HepG2 (cell line): Measurements from ENCODE around the gene SVOP. TPM values are rescaled to one million over a fixed set of nuclear protein-coding genes. Genes with fewer than 3 reads are reported as not detected.

Source experiments
- ATAC-seq: fragments of 200-7000 bp; cut with Tn5 transposase; 3 replicates; pipeline ENCODE4 v1.9.1; 2020; ENCODE audit warnings: mild to moderate bottlenecking, moderate library complexity
- BruUV-seq: library from RNA; stranded (reverse); fragments of 400-500 nt; replicated peaks from 2 replicates; lab custom pipeline; 2021; lab: Mats Ljungman, UMichigan
- CTCF ChIA-PET: fragments of 300-600 bp; formaldehyde crosslinking; extraction: SDS; loops from one replicate; lab custom pipeline; 2021; ENCODE audit warnings: low total read pairs, inconsistent platforms, low intra/inter-chr PET ratio; lab: Yijun Ruan, JAX
- POLR2A ChIA-PET: fragments of 350-600 bp; sonication (Branson Sonifier 250); formaldehyde crosslinking; loops from one replicate; lab custom pipeline; 2020; ENCODE audit warnings: antibody characterized with exemption, inconsistent platforms; lab: Yijun Ruan, JAX
- DNase-seq: peaks from one replicate; pipeline ENCODE4 v3.0.0-alpha.2; 2015; ENCODE audit warnings: low spot score
- FAIRE-seq: peaks from 3 replicates; lab custom pipeline; 2011; peaks lifted over from hg19 to GRCh38; lab: Jason Lieb, UNC
- H2AFZ ChIP-seq: one replicate; pipeline ENCODE4 v1.6.1; 2011; ENCODE audit warnings: low read length, inconsistent platforms
- H3K27ac ChIP-seq: fragments of 300-600 bp; 3 replicates; pipeline ENCODE4 v1.8.0; 2011; ENCODE audit warnings: mixed run types, mild to moderate bottlenecking, mixed read lengths, low read length, inconsistent platforms; ENCODE audit not compliant: insufficient read depth; ENCODE audit errors: extremely low read length
- H3K27me3 ChIP-seq, 2 experiments: fragments of 200-600 bp in 1 of 2; 2 replicates in 1 of 2; 3 replicates in 1 of 2; pipeline versions ENCODE4 v1.6.0 to v1.8.0; 2011; ENCODE audit warnings: low read length in 2 of 2, mild to moderate bottlenecking in 2 of 2, moderate library complexity in 2 of 2, inconsistent platforms in 1 of 2; ENCODE audit not compliant: insufficient read depth in 2 of 2, control insufficient read depth in 1 of 2
- H3K36me3 ChIP-seq, 2 experiments: fragments of 200-600 bp in 1 of 2; replicated peaks in 1 of 2; 2 replicates in 1 of 2; 3 replicates in 1 of 2; pipeline versions ENCODE4 v1.5.1 to v1.8.0; 2011; ENCODE audit warnings: low read length in 2 of 2, inconsistent platforms in 1 of 2; ENCODE audit not compliant: insufficient read depth in 2 of 2, control insufficient read depth in 1 of 2
- H3K4me1 ChIP-seq: 2 replicates; pipeline ENCODE4 v1.5.1; 2012; ENCODE audit warnings: low read length, inconsistent platforms; ENCODE audit not compliant: insufficient read depth
- H3K4me2 ChIP-seq: 2 replicates; pipeline ENCODE4 v1.6.0; 2011; ENCODE audit warnings: low read depth, low read length, inconsistent platforms
- H3K4me3 ChIP-seq, 3 experiments: fragments of 200-600 bp in 1 of 3; sonication (generic), shearing (Covaris generic) in 1 of 3; replicated peaks in 1 of 3; 2 replicates each; pipeline ENCODE4 v1.5.1; 2011 to 2016; ENCODE audit warnings: low read length in 3 of 3, inconsistent platforms in 2 of 3, low read depth in 2 of 3, mild to moderate bottlenecking in 2 of 3, control low read depth in 1 of 3, mixed read lengths in 1 of 3; ENCODE audit not compliant: insufficient read depth in 1 of 3
- H3K79me2 ChIP-seq: one replicate; pipeline ENCODE4 v1.6.1; 2011; ENCODE audit warnings: low read length, inconsistent platforms; ENCODE audit not compliant: insufficient read depth
- H3K9ac ChIP-seq: 2 replicates; pipeline ENCODE4 v1.6.0; 2011; ENCODE audit warnings: mild to moderate bottlenecking, low read depth, low read length, inconsistent platforms; ENCODE audit not compliant: insufficient read depth
- H3K9me3 ChIP-seq: 2 replicates; pipeline ENCODE4 v1.5.1; 2012; ENCODE audit warnings: mild to moderate bottlenecking, low read length
- H4K20me1 ChIP-seq: 2 replicates; pipeline ENCODE4 v1.6.0; 2011; ENCODE audit warnings: inconsistent platforms, mild to moderate bottlenecking, low read length, moderate library complexity; ENCODE audit not compliant: insufficient read depth
- ARNTL ChIP-seq: sonication (generic); formaldehyde crosslinking; IDR thresholded peaks from 2 replicates; pipeline ENCODE4 v1.4.0; 2020; ENCODE audit warnings: mild to moderate bottlenecking, missing genetic modification reagents
- BRCA1 ChIP-seq: sonication (generic); formaldehyde crosslinking; IDR thresholded peaks from 2 replicates; pipeline ENCODE4 v1.4.0; 2020; ENCODE audit warnings: missing genetic modification reagents
- DR1 ChIP-seq: sonication (generic); formaldehyde crosslinking; IDR thresholded peaks from 2 replicates; pipeline ENCODE4 v1.8.0; 2021; ENCODE audit warnings: mild to moderate bottlenecking, missing genetic modification reagents, inconsistent platforms
- FOXM1 ChIP-seq: sonication (generic); formaldehyde crosslinking; IDR thresholded peaks from 2 replicates; pipeline ENCODE4 v1.5.0; 2020; ENCODE audit warnings: missing genetic modification reagents
- IKZF1 ChIP-seq: fragments of 450-650 bp; IDR thresholded peaks from 2 replicates; pipeline ENCODE4 v1.7.1; 2016
- IRF9 ChIP-seq: sonication (generic); formaldehyde crosslinking; IDR thresholded peaks from 2 replicates; pipeline ENCODE4 v1.8.0; 2022; ENCODE audit warnings: missing genetic modification reagents, mild to moderate bottlenecking, borderline replicate concordance
- KDM3A ChIP-seq: IDR thresholded peaks from 2 replicates; pipeline ENCODE4 v1.6.1; 2018; ENCODE audit warnings: low read depth, missing compliant biosample characterization
- MIER2 ChIP-seq: IDR thresholded peaks from 2 replicates; pipeline ENCODE4 v1.6.1; 2016; ENCODE audit warnings: missing biosample characterization, missing genetic modification reagents
- MXD1 ChIP-seq: sonication (generic); formaldehyde crosslinking; IDR thresholded peaks from 2 replicates; pipeline ENCODE4 v1.4.0; 2020; ENCODE audit warnings: mild to moderate bottlenecking, missing genetic modification reagents
- NCOA1 ChIP-seq: sonication (generic); formaldehyde crosslinking; IDR thresholded peaks from 2 replicates; pipeline ENCODE4 v1.9.0; 2021; ENCODE audit warnings: missing genetic modification reagents
- NCOA5 ChIP-seq: sonication (generic); formaldehyde crosslinking; IDR thresholded peaks from 2 replicates; pipeline ENCODE4 v1.4.0; 2020; ENCODE audit warnings: missing genetic modification reagents
- NFKB2 ChIP-seq: sonication (generic); formaldehyde crosslinking; IDR thresholded peaks from 2 replicates; pipeline ENCODE4 v1.4.0; 2020; ENCODE audit warnings: missing genetic modification reagents, borderline replicate concordance
- NKX3-1 ChIP-seq: sonication (generic); formaldehyde crosslinking; IDR thresholded peaks from 2 replicates; pipeline ENCODE4 v1.5.0; 2020; ENCODE audit warnings: missing genetic modification reagents
- PCBP1 ChIP-seq: fragments of 200-400 bp; formaldehyde crosslinking; IDR thresholded peaks from 2 replicates; pipeline ENCODE4 v1.6.1; 2017; ENCODE audit warnings: mild to moderate bottlenecking, low read depth, low read length, borderline replicate concordance
- SALL2 ChIP-seq: sonication (generic); formaldehyde crosslinking; IDR thresholded peaks from 2 replicates; pipeline ENCODE4 v1.8.1; 2023; ENCODE audit warnings: mild to moderate bottlenecking, missing genetic modification reagents, inconsistent platforms
- SSRP1 ChIP-seq: IDR thresholded peaks from 2 replicates; pipeline ENCODE4 v1.6.1; 2016; ENCODE audit warnings: control low read depth
- ZNF180 ChIP-seq: sonication (generic); formaldehyde crosslinking; IDR thresholded peaks from 2 replicates; pipeline ENCODE4 v1.4.0; 2020; ENCODE audit warnings: low read depth, missing genetic modification reagents, borderline replicate concordance
- ZNF274 ChIP-seq: sonication (generic); formaldehyde crosslinking; IDR thresholded peaks from 2 replicates; pipeline ENCODE4 v1.5.1; 2020; ENCODE audit warnings: mild to moderate bottlenecking, missing genetic modification reagents
- ZNF460 ChIP-seq: sonication (generic); formaldehyde crosslinking; IDR thresholded peaks from 2 replicates; pipeline ENCODE4 v1.5.1; 2020; ENCODE audit warnings: missing genetic modification reagents, mild to moderate bottlenecking, borderline replicate concordance
- ZNF530 ChIP-seq: sonication (generic); formaldehyde crosslinking; IDR thresholded peaks from 2 replicates; pipeline ENCODE4 v1.5.0; 2020; ENCODE audit warnings: low read depth, mild to moderate bottlenecking, missing genetic modification reagents
- ZNF567 ChIP-seq: sonication (generic); formaldehyde crosslinking; IDR thresholded peaks from 2 replicates; pipeline ENCODE4 v1.8.1; 2023; ENCODE audit warnings: mild to moderate bottlenecking, missing genetic modification reagents, borderline replicate concordance
- WGBS: methylation state at CpG from one replicate; pipeline ENCODE4 v1.1.6; 2017; ENCODE audit warnings: low lambda C conversion rate; 5-methylcytosine and 5-hydroxymethylcytosine counted together
- in situ Hi-C: cut with HindIII; loops from 2 replicates; pipeline ENCODE4 v1.10.0; 2017; ENCODE audit warnings: low pct_unique_long_range_greater_than_20kb; ENCODE audit not compliant: extremely low pct_ligation_motif_present
- intact Hi-C: fragments of 100-400 bp; cut with micrococcal nuclease; formaldehyde crosslinking; loops from one replicate; pipeline ENCODE4 v1.10.0; 2022; ENCODE audit not compliant: unreplicated experiment
- polyA plus RNA-seq, 8 experiments: library from polyadenylated mRNA; depleted of rRNA in 3 of 8; stranded (reverse) in 7 of 8; unstranded in 1 of 8; fragments of >200 nt; fragmentation: Illumina TruSeq in 4 of 8; extraction: Trizol in 4 of 8; gene quantifications; 2 replicates each; pipeline versions ENCODE4 v1.2.1 to v1.2.3, GENCODE V29; 2011 to 2016; ENCODE audit warnings: low read depth in 4 of 8, missing spikeins in 1 of 8, mixed read lengths in 1 of 8; ENCODE audit not compliant: insufficient read depth in 1 of 8
- total RNA-seq, 5 experiments: library from RNA; depleted of rRNA; stranded (reverse); fragments of >200 nt; fragmentation: Illumina TruSeq; extraction: Trizol; gene quantifications; 2 replicates each; pipeline ENCODE4 v1.2.3, GENCODE V29; 2016; ENCODE audit warnings: low read depth in 1 of 5

The SVOP gene
- total and polyA plus RNA-seq, 2 of the 13 experiments (the other 11 are each of a cell fraction or from before 2014, with no cell fraction given) = not detected

GRCh38 chr12:109027767-109028166 is 6.9 kb upstream of the SVOP start:
- ChIA-PET POLR2A (no interaction called here), CTCF (no interaction called here)
- H3K9me3 ChIP-seq = no peaks in the 10 kb centered on the region
- H2AFZ ChIP-seq = no peak overlapping the region
- no peaks in the 10 kb centered on the region for H3K36me3 ChIP-seq
- no peak for ATAC-seq
- FAIRE-seq = no peak
- H3K27ac ChIP-seq = no peak overlapping the region
- WGBS = 0% methylated on average over 1 of the region's 1 CpG
- H3K4me3 ChIP-seq = no peak overlapping the region
- no peaks in the 10 kb centered on the region for H4K20me1 ChIP-seq
- H3K79me2 ChIP-seq = no peaks in the 10 kb centered on the region
- DNase-seq = no peak
- intact Hi-C loops (no loop called here), in situ Hi-C loops (no loop called here)
- no peak overlapping the region for H3K4me2 ChIP-seq
- no peak overlapping the region for H3K9ac ChIP-seq
- no TSS peak for BruUV-seq
- no peaks in the 10 kb centered on the region for H3K27me3 ChIP-seq
- no peak for TF ChIP-seq FOXM1
- TF ChIP-seq ZNF180 (CRISPR knock-in tag) = no peak
- no peak for TF ChIP-seq ZNF567 (CRISPR knock-in tag)
- no peak for TF ChIP-seq DR1 (CRISPR knock-in tag)
- no peaks in the 10 kb centered on the region for H3K4me1 ChIP-seq

GRCh38 chr12:109020146-109020795 is 597 bp downstream of the SVOP start:
- no peak overlapping the region for H3K9ac ChIP-seq
- BruUV-seq = no TSS peak
- H3K27me3 ChIP-seq = no peaks in the 10 kb centered on the region
- TF ChIP-seq ZNF460 (CRISPR knock-in tag) (no peak), NCOA5 (CRISPR knock-in tag) (no peak), NFKB2 (CRISPR knock-in tag) (no peak), SALL2 (no peak), MXD1 (CRISPR knock-in tag) (no peak), ARNTL (CRISPR knock-in tag) (no peak), IRF9 (CRISPR knock-in tag) (no peak), ZNF274 (CRISPR knock-in tag) (no peak), NCOA1 (CRISPR knock-in tag) (no peak), NKX3-1 (CRISPR knock-in tag) (no peak), ZNF530 (no peak), IKZF1 (no peak), MIER2 (CRISPR knock-in tag) (no peak), KDM3A (CRISPR knock-in tag) (no peak), BRCA1 (CRISPR knock-in tag) (no peak), SSRP1 (CRISPR knock-in tag) (no peak), PCBP1 (no peak)

More at GRCh38 chr12:109020146-109020795, 597 bp downstream of the SVOP start:
- H4K20me1 ChIP-seq = no peaks in the 10 kb centered on the region
- H2AFZ ChIP-seq = no peak overlapping the region
- CTCF ChIA-PET = no interaction called here
- in situ Hi-C loops = no loop called here
- no peak for DNase-seq
- H3K4me2 ChIP-seq = no peak overlapping the region
- H3K9me3 ChIP-seq = no peaks in the 10 kb centered on the region
- H3K4me1 ChIP-seq = peaks cover 6% of the 10 kb centered on the region; the same call in 1 of the 2 replicates
- WGBS = 14% methylated on average over 7 of the region's 7 CpGs
- no peaks in the 10 kb centered on the region for H3K79me2 ChIP-seq
- intact Hi-C loops = no loop called here
- ATAC-seq = no peak
- no peak overlapping the region for H3K4me3 ChIP-seq
- H3K36me3 ChIP-seq = no peaks in the 10 kb centered on the region
- H3K27ac ChIP-seq = no peak overlapping the region
- POLR2A ChIA-PET = no interaction called here
- FAIRE-seq = no peak
